HG02943 (cell line): ENCODE measurements around the gene MAML1.
A peak's percentile ranks its signal among the peaks of the same experiment; 100 is the strongest.

Source experiments
- ATAC-seq: cut with Tn5 transposase; IDR thresholded peaks from one replicate; pipeline ENCODE4 v1.9.1; 2021; ENCODE audit warnings: mild to moderate bottlenecking, low read depth, moderate library complexity; ENCODE audit not compliant: unreplicated experiment

The MAML1 gene

DNA sequence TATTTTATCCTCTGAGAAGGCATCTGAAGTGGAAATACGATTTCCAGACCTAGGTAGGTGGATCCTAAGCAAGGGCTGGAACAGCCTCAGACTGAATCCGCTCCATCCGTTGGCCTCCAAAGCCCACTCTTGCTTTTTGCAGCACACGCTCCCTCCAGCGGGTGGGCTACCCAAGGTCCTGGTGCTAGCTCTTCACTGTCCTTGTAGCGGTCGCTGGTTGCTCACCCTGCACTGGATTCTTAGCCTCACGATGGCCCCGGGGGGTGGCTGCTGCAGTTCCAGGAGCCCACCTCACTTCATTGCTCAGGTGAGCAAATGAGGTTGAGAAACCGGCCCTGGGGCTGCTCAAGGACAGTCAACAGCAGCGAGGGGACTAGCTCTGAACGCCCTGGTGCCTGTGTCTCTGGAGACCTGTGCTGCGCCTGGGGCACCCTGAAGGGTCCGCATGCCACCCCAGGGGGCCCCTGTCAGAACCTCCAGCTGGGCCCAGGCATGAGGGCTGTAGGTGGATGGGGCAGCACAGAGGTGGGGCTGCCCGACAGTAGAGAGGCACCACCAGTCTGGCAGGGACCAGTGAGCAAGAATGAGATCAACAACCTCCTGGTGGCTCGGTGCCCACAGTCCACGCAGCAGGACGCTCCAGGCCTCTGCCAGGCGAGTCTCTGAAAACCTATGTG, 69.7 kb downstream of the MAML1 start:
- ATAC-seq = no peak

DNA sequence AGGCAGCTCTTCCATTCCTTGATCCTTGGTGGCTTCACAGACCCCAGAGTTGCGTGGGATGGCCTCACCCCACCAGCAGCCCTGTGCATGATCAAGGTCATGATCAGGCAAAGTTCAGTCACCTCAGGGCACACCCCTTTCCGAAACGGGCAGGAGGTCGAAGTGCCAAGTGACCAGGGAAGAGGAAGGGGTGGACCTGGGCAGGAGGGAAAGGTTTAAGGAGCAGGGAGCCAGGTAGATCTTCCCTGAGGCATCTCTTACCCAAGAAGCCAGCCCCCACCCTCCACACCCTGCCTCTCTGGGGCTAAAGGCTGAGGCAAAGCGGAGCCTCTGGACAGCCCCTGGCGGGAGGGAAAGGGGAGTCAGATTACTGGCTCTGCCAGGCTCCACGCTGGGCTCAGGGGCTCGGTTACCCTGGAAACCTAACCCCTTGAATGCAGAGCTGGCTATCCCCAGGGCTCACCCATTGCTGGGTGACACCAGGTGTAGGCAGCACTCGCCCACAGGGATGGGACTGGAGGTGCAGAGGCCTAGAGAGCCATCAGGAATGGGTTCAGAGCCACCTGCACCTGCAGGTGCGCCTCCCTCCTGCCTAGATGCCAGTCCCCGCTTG, 70.4 kb downstream of the MAML1 start:
- ATAC-seq = no peak

GRCh38 chr5:179803651-179804554, 71.3 kb downstream of the MAML1 start:
- ATAC-seq = no peak

GRCh38 chr5:179804555-179804947, 71.9 kb downstream of the MAML1 start:
- ATAC-seq = no peak

DNA sequence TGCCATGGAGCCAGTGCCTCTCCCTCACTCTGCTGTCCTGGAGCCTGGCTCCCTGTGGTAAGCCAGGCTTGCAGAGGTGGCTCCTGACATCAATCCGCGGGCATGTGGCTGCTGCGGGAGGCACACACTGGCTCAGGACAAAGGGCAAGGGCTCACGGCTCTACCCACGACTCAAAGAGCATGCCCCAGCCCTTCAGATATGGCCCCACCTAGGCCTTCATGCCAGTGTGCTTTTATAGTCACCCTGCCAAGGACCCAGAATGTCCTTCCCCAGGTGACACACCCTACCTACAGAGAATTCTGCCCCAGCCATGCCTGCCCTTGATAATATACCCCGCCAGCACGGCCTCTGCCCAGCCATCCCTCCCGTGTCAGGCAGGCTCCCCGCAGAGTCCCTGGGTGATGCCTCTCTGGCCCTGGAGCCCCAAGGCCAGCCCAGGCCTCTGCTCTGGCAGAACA, 72.5 kb downstream of the MAML1 start:
- no peak for ATAC-seq

- ATAC-seq = peak; percentile 19
Measured at GRCh38 chr5:179805529-179806249, 73.1 kb downstream of the MAML1 start.

DNA sequence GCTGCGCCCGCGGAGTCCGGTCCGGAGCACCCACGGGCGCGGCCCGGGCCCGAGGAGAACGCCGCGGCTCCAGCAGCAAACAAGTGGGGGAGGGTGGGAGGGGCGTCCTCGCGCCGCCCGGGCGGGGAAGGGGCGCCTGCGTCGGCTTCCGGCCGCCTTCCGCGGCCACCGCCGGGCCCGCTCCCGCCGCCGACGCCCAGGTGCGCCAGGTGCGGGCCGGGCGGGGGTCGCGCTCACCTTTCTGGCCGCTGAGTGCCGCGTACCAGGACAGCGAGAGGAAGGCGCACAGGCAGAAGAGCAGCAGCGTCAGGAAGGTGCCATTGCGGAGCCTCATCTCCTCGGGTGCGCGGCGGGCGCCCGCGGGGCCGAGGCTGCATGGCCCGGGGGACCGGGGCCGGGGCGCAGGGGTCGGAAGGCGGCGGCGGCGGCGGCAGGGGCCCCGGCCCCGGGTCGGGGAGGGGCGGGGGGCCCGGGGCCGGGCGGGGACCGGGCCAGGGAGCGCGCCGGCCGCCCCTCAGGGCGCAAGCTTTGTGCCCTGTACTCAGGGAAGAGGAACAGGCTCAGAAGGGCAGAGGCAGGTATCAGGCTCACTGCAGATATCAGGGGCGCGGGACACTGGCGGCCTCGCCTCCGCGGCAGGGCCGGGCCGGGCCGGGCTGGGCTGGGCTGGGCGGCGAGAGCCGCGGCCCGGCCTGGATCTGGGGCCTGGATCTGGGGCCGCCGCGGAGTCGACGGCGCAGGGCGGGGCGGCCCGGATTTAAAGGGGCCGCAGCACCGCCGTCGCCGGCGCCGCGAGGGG, 73.8 kb downstream of the MAML1 start, which contains the start of gene MGAT4B:
MGAT4B (minus strand) TSS at position 617 of the 799 bp plus-strand sequence; CDS start at position 334, 283 bp downstream.
- ATAC-seq = peak; percentile 58

DNA sequence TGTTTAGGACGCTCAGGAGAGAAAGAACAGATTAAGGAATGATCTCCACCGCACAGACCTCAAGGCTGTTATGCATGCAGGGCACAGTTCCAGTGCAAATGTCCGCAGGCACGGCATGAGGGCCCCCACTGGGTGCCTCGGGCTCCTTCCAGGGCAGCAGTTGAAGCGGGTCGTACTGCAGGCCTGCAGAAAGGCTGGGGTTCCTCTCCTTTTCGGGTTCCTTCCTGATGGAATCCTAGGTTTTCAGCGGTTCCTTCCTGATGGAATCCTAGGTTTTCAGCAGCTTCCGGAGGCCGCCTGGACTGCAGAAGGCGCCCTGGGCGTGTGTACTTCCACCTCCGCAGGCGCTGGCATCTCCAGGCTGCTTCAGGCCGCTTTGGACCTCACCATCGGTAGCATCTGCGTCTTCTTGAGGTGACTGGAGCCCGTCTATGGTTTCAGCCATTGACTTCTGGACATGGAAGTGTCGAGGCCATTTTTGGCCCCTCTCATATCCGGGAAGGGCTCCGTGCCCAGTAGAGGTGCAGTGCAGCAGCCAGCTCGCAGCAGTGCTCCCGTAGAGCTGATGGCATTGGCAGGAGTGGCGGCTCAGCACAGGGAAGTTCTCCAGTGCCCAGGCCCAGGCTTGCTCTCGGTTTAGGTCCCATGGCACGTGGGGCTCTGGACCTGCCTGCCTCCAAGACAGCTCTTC, 79.7 kb downstream of the MAML1 start:
- ATAC-seq = no peak

GRCh38 chr5:179812997-179813607, 80.5 kb downstream of the MAML1 start:
- ATAC-seq = no peak

DNA sequence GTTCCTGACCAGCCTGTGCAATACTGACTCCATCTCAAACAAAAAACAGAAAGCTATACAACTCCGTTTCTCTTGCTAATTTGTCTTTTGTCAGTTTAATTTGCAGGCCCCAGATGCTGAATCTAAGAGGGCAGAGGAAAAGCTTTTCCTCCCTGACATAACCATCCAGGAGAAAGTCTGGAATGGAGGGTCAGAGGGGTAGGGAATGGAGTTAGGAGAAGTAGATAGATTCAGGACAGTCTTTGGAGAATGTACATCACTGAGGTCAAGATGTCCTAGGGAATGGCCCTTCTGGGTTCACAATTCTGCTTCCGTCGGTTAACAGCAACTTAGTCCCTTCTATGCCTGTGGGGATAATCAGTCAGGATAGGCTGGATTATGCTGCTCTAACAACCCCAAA, 81.5 kb downstream of the MAML1 start:
- ATAC-seq = no peak

DNA sequence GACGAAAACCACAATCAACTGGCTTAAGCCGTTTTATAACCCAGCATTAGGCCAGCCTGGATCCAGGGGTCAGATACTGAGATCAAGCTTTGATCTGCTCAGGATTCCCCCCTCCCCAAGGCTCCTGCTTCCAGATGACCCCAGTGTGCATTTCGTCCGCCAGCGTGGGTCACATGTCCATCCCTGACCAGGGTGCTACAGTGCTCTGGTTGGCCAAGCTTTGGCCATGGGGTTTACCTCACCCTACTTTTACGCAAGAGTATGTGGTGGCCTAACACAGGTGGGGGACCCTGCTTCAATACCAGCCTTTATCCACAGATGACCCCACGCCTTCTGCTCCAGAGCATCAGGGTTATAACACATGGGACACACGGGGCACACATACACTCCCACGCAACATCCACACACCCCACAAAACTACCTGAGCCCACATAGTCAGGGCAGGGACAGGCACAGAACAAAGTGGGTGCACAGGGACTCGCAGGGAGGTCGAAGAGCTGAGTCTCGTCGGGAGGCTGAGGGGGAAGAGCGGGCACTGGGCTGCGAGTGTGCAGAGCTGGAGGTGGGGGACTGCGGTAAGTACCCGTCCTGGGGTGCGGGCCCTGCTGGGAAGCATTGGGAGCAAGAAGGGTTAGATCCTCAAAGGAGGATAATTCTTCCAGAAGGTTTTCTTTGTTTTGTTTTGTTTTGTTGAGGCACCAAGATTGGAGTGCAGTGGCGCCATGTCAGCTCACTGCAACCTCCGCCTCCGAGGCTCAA, 83.0 kb downstream of the MAML1 start:
- ATAC-seq = no peak

- ATAC-seq = no peak
Measured at GRCh38 chr5:179816401-179816795, 83.8 kb downstream of the MAML1 start.

- ATAC-seq = no peak
Measured at GRCh38 chr5:179816796-179817469, 84.3 kb downstream of the MAML1 start.

- ATAC-seq = no peak
Measured at GRCh38 chr5:179817470-179817840, 84.8 kb downstream of the MAML1 start.

GRCh38 chr5:179817890-179818745, 85.5 kb downstream of the MAML1 start:
- no peak for ATAC-seq

- peak; percentile 60 for ATAC-seq
Measured at GRCh38 chr5:179818746-179819295, 86.2 kb downstream of the MAML1 start.
